CD4-positive, alpha-beta T cell (primary cell): ENCODE results near the gene LEMD2. TPM values are rescaled to one million over a fixed set of nuclear protein-coding genes. Genes with fewer than 3 reads are reported as not detected.
A peak's percentile ranks its signal among the peaks of the same experiment; 100 is the strongest.

Source experiments
- ATAC-seq: fragments of 200-7000 bp; cut with Tn5 transposase; one replicate; pipeline ENCODE4 v1.10.0; 2022; ENCODE audit warnings: mild to moderate bottlenecking; ENCODE audit not compliant: poor library complexity
- CTCF ChIA-PET: fragments of 350-600 bp; sonication (Branson Sonifier 250); formaldehyde crosslinking; loops from one replicate; lab custom pipeline; 2021; ENCODE audit warnings: antibody characterized with exemption, inconsistent platforms; lab: Charles Lee
- POLR2A ChIA-PET: fragments of 350-600 bp; sonication (Branson Sonifier 250); formaldehyde crosslinking; loops from one replicate; lab custom pipeline; 2021; ENCODE audit warnings: antibody characterized with exemption, inconsistent platforms; lab: Charles Lee
- DNase-seq, 14 experiments: peaks; one replicate each; pipeline ENCODE4 v3.0.0-alpha.2; 2013 to 2020; ENCODE audit warnings: mixed read lengths in 2 of 14
- H3K27ac ChIP-seq, 2 donors: one replicate each; pipeline versions ENCODE4 v1.5.1 to v1.7.0; 2013; ENCODE audit warnings: low read length in 2 of 2, low read depth in 1 of 2, mild to moderate bottlenecking in 1 of 2
- H3K27me3 ChIP-seq, 2 experiments: 1 replicate in 1 of 2; 2 replicates in 1 of 2; pipeline versions ENCODE4 v1.6.1 to v1.7.0; 2013; ENCODE audit warnings: low read length in 2 of 2, control low read depth in 1 of 2, mild to moderate bottlenecking in 1 of 2, moderate library complexity in 1 of 2; ENCODE audit not compliant: insufficient read depth in 2 of 2, control insufficient read depth in 1 of 2
- H3K36me3 ChIP-seq: one replicate; pipeline ENCODE4 v1.6.1; 2013; ENCODE audit warnings: low read length, control low read depth; ENCODE audit not compliant: insufficient read depth
- H3K4me1 ChIP-seq: one replicate; pipeline ENCODE4 v1.6.1; 2013; ENCODE audit warnings: low read length, control low read depth; ENCODE audit not compliant: insufficient read depth
- H3K4me3 ChIP-seq: one replicate; pipeline ENCODE4 v1.5.1; 2013; ENCODE audit warnings: mild to moderate bottlenecking, low read length, moderate library complexity
- H3K9me3 ChIP-seq, 2 experiments: 1 replicate in 1 of 2; 2 replicates in 1 of 2; pipeline versions ENCODE4 v1.6.1 to v1.7.0; 2013; ENCODE audit warnings: low read length in 2 of 2, mild to moderate bottlenecking in 2 of 2, control low read depth in 1 of 2, moderate library complexity in 1 of 2; ENCODE audit not compliant: control insufficient read depth in 1 of 2, insufficient read depth in 1 of 2
- H3K27ac Mint-ChIP-seq: one replicate; pipeline ENCODE4 v1.8.0; 2020; ENCODE audit warnings: mixed read lengths
- H3K27me3 Mint-ChIP-seq: one replicate; pipeline ENCODE4 v1.8.0; 2021; ENCODE audit warnings: mixed read lengths
- H3K36me3 Mint-ChIP-seq: one replicate; pipeline ENCODE4 v1.8.0; 2021; ENCODE audit warnings: low read depth, mixed read lengths
- H3K4me1 Mint-ChIP-seq: one replicate; pipeline ENCODE4 v1.8.0; 2021; ENCODE audit warnings: low read depth, mixed read lengths
- H3K4me3 Mint-ChIP-seq: one replicate; pipeline ENCODE4 v1.8.0; 2020; ENCODE audit warnings: mild to moderate bottlenecking, mixed read lengths
- H3K9me3 Mint-ChIP-seq: one replicate; pipeline ENCODE4 v1.8.0; 2020; ENCODE audit warnings: mixed read lengths
- CTCF ChIP-seq: fragments of 200-600 bp; IDR thresholded peaks from one replicate; pipeline ENCODE4 v1.8.0; 2022; ENCODE audit warnings: antibody characterized with exemption, mild to moderate bottlenecking
- intact Hi-C, 2 experiments: fragments of 100-400 bp; cut with DNase I in 1 of 2; cut with micrococcal nuclease in 1 of 2; formaldehyde crosslinking; loops; one replicate each; pipeline versions ENCODE4 v1.15.1 to v1.9.0; 2023 to 2025; cut with DNase I, micrococcal nuclease
- total RNA-seq, 174 experiments: library from RNA in 2 of 174; stranded (reverse) in 2 of 174; gene quantifications; one replicate each; pipeline ENCODE4 v1.2.3 and lab custom pipeline; 2021 to 2026

The LEMD2 gene
- total RNA-seq, 2 experiments from 2014 or later, result 122 to 124 TPM

DNA sequence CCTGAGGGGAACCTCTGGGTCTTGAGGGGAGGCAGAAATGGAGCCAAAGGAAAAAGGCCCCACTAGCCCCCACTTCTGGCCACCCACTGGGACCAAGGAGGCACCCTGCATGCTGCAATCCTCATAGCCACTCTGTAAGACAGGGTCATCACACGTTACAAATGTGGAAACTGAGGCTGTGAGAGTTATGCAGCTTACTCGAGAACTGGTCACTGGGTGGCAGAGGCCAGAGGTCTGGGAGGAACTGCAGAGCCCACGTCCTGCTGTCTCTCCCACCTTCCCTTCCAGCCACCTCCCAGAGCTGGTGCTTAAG lies 18.1 kb downstream of the LEMD2 start:
- peak overlapping the region; percentile 61 for H3K27ac Mint-ChIP-seq
- CTCF ChIA-PET, result interaction anchor here (0.7 to 2.8 kb wide), 20 partner anchors 9 to 389 kb away, joined by 3 to 39 read pairs (median 4); partner anchors contain the start of genes GRM4, ITPR3 and UQCC2

DNA sequence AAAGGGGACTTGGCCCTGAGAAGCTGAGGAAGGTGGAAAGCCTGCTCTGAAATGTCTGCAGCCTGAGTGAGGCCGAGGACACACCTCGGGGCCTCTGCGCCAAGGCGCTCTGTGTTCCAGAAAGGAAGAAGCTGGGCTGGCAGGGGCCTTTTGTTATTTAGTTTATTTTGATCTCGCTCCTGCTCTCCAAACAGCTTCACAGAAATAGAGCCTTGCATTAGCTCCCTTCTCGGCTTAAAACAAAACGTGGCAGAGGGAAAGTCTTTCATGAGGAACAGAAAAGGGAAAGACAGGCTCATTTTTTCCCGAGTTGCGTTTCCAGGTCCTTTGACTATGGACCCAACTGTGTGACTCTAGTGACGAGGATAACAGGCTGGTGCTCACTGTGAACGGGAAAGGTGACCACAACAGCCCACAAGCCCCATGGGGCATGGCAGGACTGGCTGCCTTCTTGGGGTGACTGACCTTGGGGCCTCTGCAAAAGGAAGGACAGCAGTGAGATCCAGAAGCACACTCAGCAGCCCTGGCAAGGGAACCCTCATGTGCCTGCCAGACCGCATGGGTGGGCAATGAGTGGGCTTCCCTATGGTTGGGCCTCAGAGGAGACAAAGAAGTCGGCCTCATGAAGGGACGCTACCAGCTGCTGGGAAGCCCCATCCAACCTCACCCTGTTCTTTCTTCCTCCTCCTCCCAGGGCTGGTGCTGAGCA lies 18.7 kb downstream of the LEMD2 start:
- no peak overlapping the region for H3K4me3 Mint-ChIP-seq
- Histone ChIP-seq H3K27me3 (peaks cover 0 to 3% of the 10 kb centered on the region in 2 experiments), H3K4me1 (peaks cover 21% of the 10 kb centered on the region), H3K4me3 (no peak overlapping the region), H3K9me3 (peaks cover 0 to 4% of the 10 kb centered on the region in 2 experiments), H3K27ac (no peak overlapping the region), H3K36me3 (peaks cover 31% of the 10 kb centered on the region)
- TF ChIP-seq CTCF, result no peak
- H3K27ac Mint-ChIP-seq, result no peak overlapping the region
- DNase-seq, result no peak
- ChIA-PET CTCF (interaction anchor here (2.0 to 2.8 kb wide), 2 partner anchors 257 to 385 kb away, joined by 16 to 39 read pairs; no protein-coding TSS in a partner anchor), POLR2A (interaction anchor here (0.8 to 2.8 kb wide), 5 partner anchors 17 to 257 kb away, joined by 5 to 10 read pairs (median 5); partner anchors contain the start of gene UQCC2)
- H3K27me3 Mint-ChIP-seq, result no peaks in the 10 kb centered on the region
- H3K4me1 Mint-ChIP-seq, result peaks cover 17% of the 10 kb centered on the region
- peaks cover 33% of the 10 kb centered on the region for H3K36me3 Mint-ChIP-seq
- no peak for ATAC-seq
- no peaks in the 10 kb centered on the region for H3K9me3 Mint-ChIP-seq
- intact Hi-C loops, result no loop called here

More for the DNA sequence above, 18.1 kb downstream of the LEMD2 start:
- H3K4me1 Mint-ChIP-seq, result peaks cover 17% of the 10 kb centered on the region
- no peak overlapping the region for H3K4me3 Mint-ChIP-seq
- ATAC-seq, result no peak
- Histone ChIP-seq H3K36me3 (peaks cover 37% of the 10 kb centered on the region), H3K27ac (no peak overlapping the region), H3K9me3 (peaks cover 0 to 4% of the 10 kb centered on the region in 2 experiments), H3K4me3 (no peak overlapping the region), H3K27me3 (peaks cover 0 to 3% of the 10 kb centered on the region in 2 experiments), H3K4me1 (peaks cover 21% of the 10 kb centered on the region)
- TF ChIP-seq CTCF, result no peak
- H3K27me3 Mint-ChIP-seq, result no peaks in the 10 kb centered on the region
- intact Hi-C loops, result loop anchor here (1.0 kb wide), 2 partner anchors 257 to 384 kb away; no protein-coding TSS in a partner anchor
- no peak for DNase-seq
- no peaks in the 10 kb centered on the region for H3K9me3 Mint-ChIP-seq
- POLR2A ChIA-PET, result interaction anchor here (0.8 to 2.8 kb wide), 4 partner anchors 9 to 257 kb away, joined by 3 to 10 read pairs (median 7); partner anchors contain the start of gene UQCC2
- peaks cover 38% of the 10 kb centered on the region for H3K36me3 Mint-ChIP-seq

DNA sequence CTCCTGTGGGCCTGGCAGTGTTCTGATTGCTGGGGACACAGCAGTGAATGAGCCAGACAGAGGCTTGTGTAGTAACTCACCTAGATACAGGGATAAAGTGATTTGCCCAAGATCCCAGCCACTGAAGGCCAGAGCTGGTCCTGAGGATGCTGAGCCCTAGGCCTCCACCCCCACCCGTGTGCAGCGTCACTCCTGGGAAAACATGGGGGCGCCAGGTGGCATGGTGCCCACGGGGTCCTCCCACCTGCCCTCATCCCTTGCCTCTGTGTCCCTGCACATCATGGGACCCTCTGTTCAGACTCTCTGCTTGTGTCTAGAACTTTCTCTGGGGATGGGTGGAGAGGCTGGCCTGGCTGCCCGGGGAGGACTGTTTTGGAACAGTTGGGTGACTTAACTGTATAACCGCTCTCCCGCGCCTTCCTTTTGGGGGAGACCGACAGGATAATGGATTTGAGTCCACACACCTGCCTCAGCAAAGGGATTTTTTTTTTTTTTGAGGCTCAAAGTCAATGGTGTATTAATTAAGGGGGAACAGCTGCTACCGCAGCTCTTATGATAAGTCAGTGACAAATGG lies 19.6 kb downstream of the LEMD2 start:
- H3K4me1 ChIP-seq, result peaks cover 21% of the 10 kb centered on the region
- POLR2A ChIA-PET, result interaction anchor here (1.2 to 2.8 kb wide), 3 partner anchors 18 to 258 kb away, joined by 5 to 9 read pairs (median 5); no protein-coding TSS in a partner anchor
- H3K4me3 ChIP-seq, result no peak overlapping the region
- Mint-ChIP-seq H3K4me1 (peaks cover 17% of the 10 kb centered on the region), H3K27ac (no peak overlapping the region), H3K4me3 (no peak overlapping the region), H3K9me3 (no peaks in the 10 kb centered on the region), H3K36me3 (peaks cover 24% of the 10 kb centered on the region), H3K27me3 (no peaks in the 10 kb centered on the region)
- peaks cover 0 to 4% of the 10 kb centered on the region in 2 experiments for H3K9me3 ChIP-seq
- no peak overlapping the region for H3K27ac ChIP-seq
- ATAC-seq (no peak), DNase-seq (no peak)
- peaks cover 22% of the 10 kb centered on the region for H3K36me3 ChIP-seq
- TF ChIP-seq CTCF, result no peak
- intact Hi-C loops, result no loop called here
- H3K27me3 ChIP-seq, result peaks cover 0 to 3% of the 10 kb centered on the region in 2 experiments
- CTCF ChIA-PET, result no interaction called here
